ENCODE measurements around the gene ZNF615. TPM values are rescaled to one million over a fixed set of nuclear protein-coding genes. Genes with fewer than 3 reads are reported as not detected.

Gene ZNF615
- total and polyA plus RNA-seq, 8 donors, result 8.7 to 27.0 (median 20.9) TPM

GRCh38 chr19:51944798-51945552, 63.0 kb downstream of the ZNF615 start:
- peaks cover 27 to 100% of the 10 kb centered on the region in 2 donors for H3K9me3 ChIP-seq
- H3K36me3 ChIP-seq, result peaks cover 23 to 65% of the 10 kb centered on the region in 2 donors

More at GRCh38 chr19:51944798-51945552, 63.0 kb downstream of the ZNF615 start:
- no peak for TF ChIP-seq CTCF (IDR thresholded peaks at IDR 0.05)
- no peaks in the 10 kb centered on the region for H3K4me1 ChIP-seq
- no peaks in the 10 kb centered on the region for H3K27me3 ChIP-seq
- intact Hi-C loops (cut with DNase I), result no loop called here
- no peak overlapping the region for H3K4me3 ChIP-seq
- H3K27ac ChIP-seq, result no peak overlapping the region
- no peak for DNase-seq
- ATAC-seq, result no peak

Other genes starting within 250 kb of the ZNF615 start
- 10 to 100 TPM in 1 of 2 donors, 1 to 10 TPM in 1; 5.9 to 41.7 TPM for gene FPR2, start 247.0 kb downstream of the ZNF615 start, total RNA-seq
- gene FPR2, start 247.0 kb downstream of the ZNF615 start, polyA plus RNA-seq (ENCODE audit: insufficient read length in 6 of 6), result under 1 TPM; 0.14 to 0.52 (median 0.26) TPM
- 10 to 100 TPM; 28.6 to 75.0 TPM for gene FPR3, start 213.1 kb downstream of the ZNF615 start, total RNA-seq
- 1 to 10 TPM in 4 of 6 donors, under 1 TPM in 2; 0.79 to 1.5 (median 1.1) TPM for gene FPR3, start 213.1 kb downstream of the ZNF615 start, polyA plus RNA-seq (ENCODE audit: insufficient read length in 6 of 6)
- 10 to 100 TPM in 1 of 2 donors, 1 to 10 TPM in 1; 8.5 to 11.8 TPM for gene ZNF577, start 120.3 kb downstream of the ZNF615 start, total RNA-seq
- 10 to 100 TPM; 42.5 to 50.9 (median 43.9) TPM for gene ZNF577, start 120.3 kb downstream of the ZNF615 start, polyA plus RNA-seq (ENCODE audit: insufficient read length in 6 of 6)
- 10 to 100 TPM in 1 of 2 donors, 1 to 10 TPM in 1; 8.7 to 11.9 TPM for gene ZNF649, start 103.2 kb downstream of the ZNF615 start, total RNA-seq
- gene ZNF649, start 103.2 kb downstream of the ZNF615 start, polyA plus RNA-seq (ENCODE audit: insufficient read length in 6 of 6), result 10 to 100 TPM; 24.0 to 29.6 (median 27.4) TPM
- 1 to 10 TPM; 7.0 to 7.7 TPM for gene ZNF613, start 80.7 kb downstream of the ZNF615 start, total RNA-seq
- gene ZNF613, start 80.7 kb downstream of the ZNF615 start, polyA plus RNA-seq (ENCODE audit: insufficient read length in 6 of 6), result 10 to 100 TPM; 11.5 to 15.5 (median 13.9) TPM
- gene ZNF350, start 21.4 kb downstream of the ZNF615 start, total RNA-seq, result 10 to 100 TPM in 1 of 2 donors, 1 to 10 TPM in 1; 7.8 to 12.5 TPM
- 10 to 100 TPM; 17.5 to 25.8 (median 21.4) TPM for gene ZNF350, start 21.4 kb downstream of the ZNF615 start, polyA plus RNA-seq (ENCODE audit: insufficient read length in 6 of 6)
- gene ZNF614, start 20.2 kb upstream of the ZNF615 start, total RNA-seq, result 1 to 10 TPM; 5.7 to 7.8 TPM
- gene ZNF614, start 20.2 kb upstream of the ZNF615 start, polyA plus RNA-seq (ENCODE audit: insufficient read length in 6 of 6), result 10 to 100 TPM; 17.9 to 22.4 (median 19.7) TPM
- gene ZNF432, start 40.6 kb upstream of the ZNF615 start, total RNA-seq, result 10 to 100 TPM in 1 of 2 donors, 1 to 10 TPM in 1; 8.7 to 11.2 TPM
- gene ZNF432, start 40.6 kb upstream of the ZNF615 start, polyA plus RNA-seq (ENCODE audit: insufficient read length in 6 of 6), result 10 to 100 TPM; 22.1 to 27.9 (median 25.7) TPM
- gene ZNF841, start 87.6 kb upstream of the ZNF615 start, total RNA-seq, result 10 to 100 TPM; 21.0 to 22.2 TPM
- 10 to 100 TPM; 25.8 to 35.4 (median 33.5) TPM for gene ZNF841, start 87.6 kb upstream of the ZNF615 start, polyA plus RNA-seq (ENCODE audit: insufficient read length in 6 of 6)
- gene ZNF616, start 131.7 kb upstream of the ZNF615 start, total RNA-seq, result 10 to 100 TPM; 12.0 to 14.2 TPM
- 10 to 100 TPM; 19.8 to 26.0 (median 23.7) TPM for gene ZNF616, start 131.7 kb upstream of the ZNF615 start, polyA plus RNA-seq (ENCODE audit: insufficient read length in 6 of 6)
- 10 to 100 TPM; 13.1 to 17.4 TPM for gene ZNF836, start 163.4 kb upstream of the ZNF615 start, total RNA-seq
- gene ZNF836, start 163.4 kb upstream of the ZNF615 start, polyA plus RNA-seq (ENCODE audit: insufficient read length in 6 of 6), result 10 to 100 TPM; 19.8 to 25.1 (median 22.7) TPM
- gene PPP2R1A, start 181.8 kb upstream of the ZNF615 start, total RNA-seq, result 100 to 1,000 TPM; 193 to 199 TPM
- 100 to 1,000 TPM; 313 to 346 (median 333) TPM for gene PPP2R1A, start 181.8 kb upstream of the ZNF615 start, polyA plus RNA-seq (ENCODE audit: insufficient read length in 6 of 6)